Measurements from ENCODE around the gene ALPK1. TPM values are rescaled to one million over a fixed set of nuclear protein-coding genes. Genes with fewer than 3 reads are reported as not detected.
A peak's percentile ranks its signal among the peaks of the same experiment; 100 is the strongest.

Gene ALPK1
- total RNA-seq, 1 experiment from 2014 or later: 0.17 TPM

- Histone ChIP-seq H2BK120ac (ENCODE audit: low read depth, low read length, poor library complexity, severe bottlenecking) (no peak overlapping the region), H2BK20ac (ENCODE audit: low read depth, low read length, poor library complexity, severe bottlenecking) (no peak overlapping the region), H3K27me3 (ENCODE audit: insufficient read depth, low read length) (no peaks in the 10 kb centered on the region), H3K23me2 (ENCODE audit: insufficient read length, low read depth, low read length, poor library complexity, severe bottlenecking) (no peaks in the 10 kb centered on the region), H3K79me1 (ENCODE audit: insufficient read depth, low read depth, low read length, poor library complexity, severe bottlenecking) (no peaks in the 10 kb centered on the region), H2BK5ac (ENCODE audit: insufficient read length, low read length) (no peak overlapping the region), H4K8ac (replicated peaks; ENCODE audit: insufficient read length, low read depth, low read length) (no peak overlapping the region), H4K91ac (ENCODE audit: insufficient read length, low read depth, low read length) (no peak overlapping the region), H3K56ac (ENCODE audit: insufficient read length, low read depth, low read length) (no peak overlapping the region), H4K20me1 (ENCODE audit: control insufficient read depth, insufficient read depth, insufficient read length) (no peaks in the 10 kb centered on the region), H2BK15ac (ENCODE audit: low read depth, low read length) (no peak overlapping the region), H4K5ac (ENCODE audit: insufficient read length, low read depth, low read length) (no peak overlapping the region), H3K4me1 (ENCODE audit: insufficient read depth, low read length) (peaks cover 5% of the 10 kb centered on the region; the same call in 1 of the 2 replicates), H3K4ac (ENCODE audit: low read depth, low read length) (no peak overlapping the region), H3K79me2 (ENCODE audit: insufficient read depth, low read length) (no peaks in the 10 kb centered on the region), H3K27ac (ENCODE audit: insufficient read length, low read depth, low read length) (no peak overlapping the region), H3K23ac (ENCODE audit: insufficient read length, low read depth, low read length) (no peak overlapping the region), H3T11ph (ENCODE audit: low read length) (no peak overlapping the region), H2BK12ac (ENCODE audit: insufficient read length, low read depth, low read length) (no peak overlapping the region), H3K18ac (ENCODE audit: insufficient read length, low read depth, low read length) (no peak overlapping the region), H3K4me2 (ENCODE audit: insufficient read depth, insufficient read length, low read length) (no peak overlapping the region), H3K9ac (ENCODE audit: extremely low read depth, insufficient read length, low read length) (no peak overlapping the region), H2AK5ac (ENCODE audit: insufficient read length, low read length) (no peak overlapping the region), H3K14ac (ENCODE audit: insufficient read depth, low read length) (no peak overlapping the region), H3K9me3 (ENCODE audit: control insufficient read depth, low read depth, low read length) (no peaks in the 10 kb centered on the region), H2AFZ (ENCODE audit: low read length) (no peak overlapping the region)
- peaks cover 4 to 8% of the 10 kb centered on the region in 2 experiments; a peak in 4 of 5 replicates for H3K9me3 Mint-ChIP-seq
- no peak for DNase-seq
- H3K27me3 Mint-ChIP-seq (ENCODE audit: low read depth): no peaks in the 10 kb centered on the region
- no peak for TF ChIP-seq CTCF (conservative IDR thresholded peaks at IDR 0.05)
- peaks cover 20% of the 10 kb centered on the region in 2 experiments for H3K4me1 Mint-ChIP-seq
- no CpG with 5 or more reads among the region's 4 CpGs for WGBS (ENCODE audit: extremely low coverage, insufficient read length, low lambda C conversion rate)
- H3K36me3 Mint-ChIP-seq (ENCODE audit: insufficient read depth in 1 of 3, low read depth in 3 of 3): peaks cover 15 to 31% (median 19%) of the 10 kb centered on the region in 3 experiments; a peak in 6 of 7 replicates
- no peak overlapping the region for H3K4me3 Mint-ChIP-seq
- H3K27ac Mint-ChIP-seq: 0 out of 7 replicates have a peak overlapping the region, but pooled peaks of 1 of the 3 experiments have one; percentile 6
Measured at GRCh38 chr4:112272292-112272691, 24.9 kb upstream of the ALPK1 start.

Data from H9 (cell line).